ENCODE results near the gene LRP3.
"Not testable (repeated sequence)": the region's sequence is repeated elsewhere in the genome, so short reads cannot be mapped to it uniquely, and the experiment has no call there.

LRP3 gene

DNA sequence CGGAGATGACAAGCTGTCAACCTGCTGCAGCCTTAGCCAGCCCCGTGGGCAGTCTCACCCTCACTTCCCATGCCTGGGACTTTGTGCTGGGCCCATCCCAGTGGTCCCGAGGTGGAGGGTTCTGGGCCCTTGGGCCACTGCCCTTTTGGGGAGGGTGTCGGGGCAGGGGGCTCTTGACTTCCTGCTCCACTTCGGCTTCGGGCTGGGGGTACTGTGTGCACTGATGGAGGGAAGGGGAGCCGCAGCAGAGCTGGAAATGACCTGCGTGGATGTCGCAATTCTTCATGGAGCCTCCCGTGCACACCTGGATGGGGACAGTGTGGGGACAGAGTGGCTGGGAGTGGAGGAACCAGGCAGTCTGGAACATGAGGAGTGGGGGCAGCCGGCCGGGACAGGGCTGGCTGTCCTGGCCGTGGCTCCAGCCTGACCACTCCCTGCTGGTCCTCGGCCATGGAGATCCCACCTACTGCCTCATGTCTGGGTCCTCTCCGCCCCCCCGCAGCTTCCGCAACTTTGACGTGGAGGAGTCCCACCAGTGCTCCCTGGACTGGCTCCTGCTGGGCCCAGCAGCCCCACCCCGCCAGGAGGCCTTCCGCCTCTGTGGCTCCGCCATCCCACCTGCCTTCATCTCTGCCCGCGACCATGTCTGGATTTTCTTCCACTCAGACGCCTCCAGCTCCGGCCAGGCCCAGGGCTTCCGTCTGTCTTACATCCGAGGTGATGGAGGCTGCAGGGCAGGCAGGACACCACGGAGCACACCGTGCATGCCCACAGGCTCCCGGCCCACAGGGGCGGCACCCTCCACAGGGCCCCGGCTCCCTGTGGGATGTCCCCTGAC lies 10.2 kb downstream of the LRP3 start:
- DNase-seq (no peak), ATAC-seq (no peak)
- H3K36me3 Mint-ChIP-seq (ENCODE audit: low read depth): no peaks in the 10 kb centered on the region
- H3K4me1 Mint-ChIP-seq: no peaks in the 10 kb centered on the region
- no peak overlapping the region for H3K27ac Mint-ChIP-seq
- no peaks in the 10 kb centered on the region for H3K27me3 Mint-ChIP-seq
- H3K4me3 Mint-ChIP-seq: no peak overlapping the region
- H3K9me3 Mint-ChIP-seq: no peaks in the 10 kb centered on the region

- no peaks in the 10 kb centered on the region for H3K4me1 Mint-ChIP-seq
- no peaks in the 10 kb centered on the region for H3K9me3 Mint-ChIP-seq
- H3K27ac Mint-ChIP-seq: no peak overlapping the region
- ATAC-seq (no peak), DNase-seq (no peak)
- H3K4me3 Mint-ChIP-seq: no peak overlapping the region
- no peaks in the 10 kb centered on the region for H3K36me3 Mint-ChIP-seq (ENCODE audit: low read depth)
- no peaks in the 10 kb centered on the region for H3K27me3 Mint-ChIP-seq
Observed at GRCh38 chr19:33205110-33205509, 11.0 kb downstream of the LRP3 start.

DNA sequence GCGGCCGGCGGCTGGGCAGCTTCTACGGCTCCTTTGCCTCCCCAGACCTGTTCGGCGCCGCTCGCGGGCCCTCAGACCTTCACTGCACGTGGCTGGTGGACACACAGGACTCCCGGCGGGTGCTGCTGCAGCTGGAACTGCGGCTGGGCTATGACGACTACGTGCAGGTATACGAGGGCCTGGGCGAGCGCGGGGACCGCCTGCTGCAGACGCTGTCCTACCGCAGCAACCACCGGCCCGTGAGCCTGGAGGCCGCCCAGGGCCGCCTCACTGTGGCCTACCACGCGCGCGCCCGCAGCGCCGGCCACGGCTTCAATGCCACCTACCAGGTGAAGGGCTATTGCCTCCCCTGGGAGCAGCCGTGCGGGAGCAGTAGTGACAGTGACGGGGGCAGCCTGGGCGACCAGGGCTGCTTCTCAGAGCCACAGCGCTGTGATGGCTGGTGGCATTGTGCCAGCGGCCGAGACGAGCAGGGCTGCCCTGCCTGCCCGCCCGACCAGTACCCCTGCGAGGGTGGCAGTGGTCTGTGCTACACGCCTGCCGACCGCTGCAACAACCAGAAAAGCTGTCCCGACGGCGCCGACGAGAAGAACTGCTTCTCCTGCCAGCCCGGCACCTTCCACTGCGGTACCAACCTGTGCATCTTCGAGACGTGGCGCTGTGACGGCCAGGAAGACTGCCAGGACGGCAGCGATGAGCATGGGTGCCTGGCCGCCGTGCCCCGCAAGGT lies 11.6 kb downstream of the LRP3 start:
- Mint-ChIP-seq H3K4me1 (no peaks in the 10 kb centered on the region), H3K36me3 (ENCODE audit: low read depth) (no peaks in the 10 kb centered on the region), H3K27ac (no peak overlapping the region), H3K27me3 (no peaks in the 10 kb centered on the region), H3K4me3 (no peak overlapping the region), H3K9me3 (no peaks in the 10 kb centered on the region)
- no peak for DNase-seq
- peak; percentile 11 for ATAC-seq

DNA sequence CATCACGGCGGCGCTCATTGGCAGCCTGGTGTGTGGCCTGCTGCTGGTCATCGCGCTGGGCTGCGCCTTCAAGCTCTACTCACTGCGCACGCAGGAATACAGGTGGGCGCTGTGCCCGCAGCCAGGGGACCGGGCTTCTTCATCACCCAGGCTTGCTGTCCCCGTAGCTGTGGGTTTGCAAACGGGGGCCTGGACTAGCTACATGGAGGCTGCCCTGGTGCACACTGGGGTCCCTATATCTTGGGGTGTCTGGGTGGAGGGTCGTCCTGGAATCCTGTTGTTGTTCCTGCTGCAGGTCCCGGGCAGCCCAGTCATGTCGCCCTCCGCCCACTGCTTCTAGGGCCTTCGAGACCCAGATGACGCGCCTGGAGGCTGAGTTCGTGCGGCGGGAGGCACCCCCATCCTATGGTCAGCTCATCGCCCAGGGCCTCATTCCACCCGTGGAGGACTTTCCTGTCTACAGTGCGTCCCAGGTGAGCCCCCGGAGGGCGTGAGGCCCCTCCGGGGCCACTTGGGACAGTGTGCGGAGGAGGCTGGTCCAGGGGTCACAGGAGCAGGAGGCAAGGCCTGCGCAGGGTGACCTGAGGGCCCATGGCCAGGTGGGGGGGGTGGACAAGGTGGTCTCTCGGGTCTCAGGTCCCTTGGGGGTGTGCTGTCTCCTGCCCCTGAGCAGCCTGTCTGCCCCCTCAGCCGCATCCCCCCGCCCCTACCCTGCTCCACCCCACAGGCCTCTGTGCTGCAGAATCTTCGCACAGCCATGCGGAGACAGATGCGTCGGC lies 12.3 kb downstream of the LRP3 start:
- Mint-ChIP-seq H3K9me3 (no peaks in the 10 kb centered on the region), H3K36me3 (ENCODE audit: low read depth) (no peaks in the 10 kb centered on the region), H3K4me1 (no peaks in the 10 kb centered on the region), H3K27me3 (no peaks in the 10 kb centered on the region), H3K4me3 (no peak overlapping the region), H3K27ac (no peak overlapping the region)
- DNase-seq (no peak), ATAC-seq (no peak)

GRCh38 chr19:33207040-33207620 lies 13.0 kb downstream of the LRP3 start:
- H3K27ac Mint-ChIP-seq: no peak overlapping the region
- H3K36me3 Mint-ChIP-seq (ENCODE audit: low read depth): no peaks in the 10 kb centered on the region
- no peaks in the 10 kb centered on the region for H3K4me1 Mint-ChIP-seq
- no peaks in the 10 kb centered on the region for H3K9me3 Mint-ChIP-seq
- H3K4me3 Mint-ChIP-seq: no peak overlapping the region
- H3K27me3 Mint-ChIP-seq: no peaks in the 10 kb centered on the region
- DNase-seq: no peak
- ATAC-seq: no peak

DNA sequence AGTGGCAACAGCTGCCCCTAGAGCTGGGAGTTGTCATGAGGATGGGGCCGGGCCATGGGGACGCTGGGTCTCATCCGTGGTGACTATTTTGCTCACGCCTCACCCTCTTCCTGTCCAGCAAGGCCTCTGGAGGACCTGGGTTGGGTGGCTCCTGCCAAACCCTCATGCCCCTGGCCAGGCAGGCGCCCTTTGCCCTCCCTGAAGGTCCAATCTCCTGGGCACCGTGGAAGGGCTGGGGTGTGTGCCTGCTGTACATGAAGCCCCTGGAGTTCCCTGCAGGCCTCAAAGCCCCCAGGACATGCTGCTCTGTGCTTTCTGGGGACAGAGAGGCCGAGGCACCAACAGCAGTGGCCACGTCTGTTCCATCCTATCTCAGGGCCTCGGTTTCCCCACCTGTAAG lies 13.8 kb downstream of the LRP3 start:
- Mint-ChIP-seq H3K9me3 (no peaks in the 10 kb centered on the region), H3K4me3 (no peak overlapping the region), H3K36me3 (ENCODE audit: low read depth) (no peaks in the 10 kb centered on the region), H3K27ac (no peak overlapping the region), H3K27me3 (no peaks in the 10 kb centered on the region), H3K4me1 (no peaks in the 10 kb centered on the region)
- no peak for ATAC-seq
- no peak for DNase-seq

GRCh38 chr19:33208371-33208895 lies 14.3 kb downstream of the LRP3 start:
- no peaks in the 10 kb centered on the region for H3K9me3 Mint-ChIP-seq
- no peaks in the 10 kb centered on the region for H3K27me3 Mint-ChIP-seq

DNA sequence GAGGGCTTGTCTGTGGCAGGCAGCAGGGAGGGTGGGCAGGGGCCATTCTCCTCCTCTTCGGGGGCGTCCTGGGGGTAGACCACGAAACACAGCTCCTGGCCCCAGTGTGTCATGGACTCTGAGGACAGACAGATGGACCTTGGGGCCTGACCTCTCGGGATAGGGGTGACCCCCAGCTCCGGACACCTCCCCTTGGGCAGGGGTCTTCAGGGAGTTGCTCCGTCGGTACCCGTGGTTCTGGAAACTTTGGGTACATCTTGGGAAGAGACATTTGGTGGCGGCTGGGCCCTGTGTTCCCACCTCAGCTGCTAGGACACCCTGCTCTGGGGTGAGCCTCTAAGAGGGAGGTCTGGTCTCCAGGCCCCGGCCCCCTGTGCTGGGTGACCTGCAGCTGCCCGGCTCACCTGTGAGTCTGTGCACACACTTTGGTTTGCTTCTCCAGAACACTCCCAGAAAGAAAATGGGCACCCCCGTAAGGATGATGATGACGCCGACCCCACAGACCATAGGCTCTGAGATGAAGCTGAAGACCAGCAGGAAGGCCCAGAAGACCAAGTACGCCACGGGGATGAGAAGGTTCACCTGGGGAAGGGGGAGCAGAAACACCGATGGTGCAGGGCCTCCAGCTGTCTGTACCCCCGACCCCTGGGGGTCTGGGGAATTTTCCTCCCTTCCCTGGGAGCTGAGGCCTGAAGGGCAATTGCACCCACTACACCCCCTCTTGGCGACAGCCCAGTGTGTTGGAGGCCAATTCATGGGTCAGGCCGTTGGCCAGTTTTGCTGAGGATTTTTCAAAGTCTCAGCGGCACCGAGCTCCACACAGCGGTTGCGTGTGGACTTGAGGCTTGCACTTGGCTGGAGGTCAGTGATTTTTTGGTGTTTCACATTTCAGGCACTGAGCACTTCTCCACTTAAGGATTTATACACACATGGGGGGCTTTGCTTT lies 15.0 kb downstream of the LRP3 start:
- Mint-ChIP-seq H3K36me3 (ENCODE audit: low read depth) (no peaks in the 10 kb centered on the region), H3K27me3 (no peaks in the 10 kb centered on the region), H3K27ac (no peak overlapping the region), H3K9me3 (no peaks in the 10 kb centered on the region), H3K4me3 (no peak overlapping the region), H3K4me1 (no peaks in the 10 kb centered on the region)
- DNase-seq (no peak), ATAC-seq (no peak)

More at GRCh38 chr19:33208371-33208895, 14.3 kb downstream of the LRP3 start:
- Mint-ChIP-seq H3K4me3 (no peak overlapping the region), H3K4me1 (no peaks in the 10 kb centered on the region), H3K27ac (no peak overlapping the region), H3K36me3 (ENCODE audit: low read depth) (no peaks in the 10 kb centered on the region)
- DNase-seq (no peak), ATAC-seq (no peak)

GRCh38 chr19:33209850-33210230 lies 15.7 kb downstream of the LRP3 start:
- not testable (repeated sequence) for H3K27ac Mint-ChIP-seq; DNase-seq; ATAC-seq; H3K27me3 Mint-ChIP-seq; H3K9me3 Mint-ChIP-seq; H3K36me3 Mint-ChIP-seq (ENCODE audit: low read depth); H3K4me3 Mint-ChIP-seq; H3K4me1 Mint-ChIP-seq

- ATAC-seq (no peak), DNase-seq (no peak)
- Mint-ChIP-seq H3K9me3 (no peaks in the 10 kb centered on the region), H3K4me3 (no peak overlapping the region), H3K27me3 (no peaks in the 10 kb centered on the region), H3K27ac (no peak overlapping the region), H3K4me1 (no peaks in the 10 kb centered on the region), H3K36me3 (ENCODE audit: low read depth) (no peaks in the 10 kb centered on the region)
Observed at GRCh38 chr19:33210266-33210940, 16.3 kb downstream of the LRP3 start.

- H3K9me3 Mint-ChIP-seq: no peaks in the 10 kb centered on the region
- no peaks in the 10 kb centered on the region for H3K36me3 Mint-ChIP-seq (ENCODE audit: low read depth)
- DNase-seq: no peak
- ATAC-seq: no peak
- H3K27ac Mint-ChIP-seq: no peak overlapping the region
- H3K4me3 Mint-ChIP-seq: no peak overlapping the region
- H3K4me1 Mint-ChIP-seq: no peaks in the 10 kb centered on the region
- no peaks in the 10 kb centered on the region for H3K27me3 Mint-ChIP-seq
Observed at GRCh38 chr19:33211794-33212435, 17.8 kb downstream of the LRP3 start.

GRCh38 chr19:33212436-33213172 lies 18.5 kb downstream of the LRP3 start:
- no peak for ATAC-seq
- Mint-ChIP-seq H3K9me3 (no peaks in the 10 kb centered on the region), H3K4me3 (no peak overlapping the region), H3K27ac (no peak overlapping the region), H3K4me1 (no peaks in the 10 kb centered on the region), H3K27me3 (no peaks in the 10 kb centered on the region), H3K36me3 (ENCODE audit: low read depth) (no peaks in the 10 kb centered on the region)
- DNase-seq: no peak
